ENCODE measurements around the gene SPNS2. TPM values are rescaled to one million over a fixed set of nuclear protein-coding genes. Genes with fewer than 3 reads are reported as not detected.
A peak's percentile ranks its signal among the peaks of the same experiment; 100 is the strongest.

The SPNS2 gene
- total and polyA plus RNA-seq, 10 of the 15 experiments (the other 5 are each of a cell fraction or from before 2014, with no cell fraction given) = 0.04 to 1.1 (median 0.23) TPM; not detected in 2

- ChIA-PET RAD21 (ENCODE audit: unreplicated experiment) (no interaction called here), POLR2A (interaction anchor here (1.9 kb wide), 1 partner anchor 9 kb away, joined by 4 read pairs; no protein-coding TSS in a partner anchor), SMC1A (ENCODE audit: uncharacterized antibody, unreplicated experiment) (interaction anchor here (0.8 to 1.8 kb wide), 2 partner anchors 10 to 98 kb away, joined by 3 read pairs; no protein-coding TSS in a partner anchor), CTCF (interaction anchor here (0.8 to 1.3 kb wide), 2 partner anchors 47 to 272 kb away, joined by 3 read pairs; no protein-coding TSS in a partner anchor)
- H3K36me3 ChIP-seq (ENCODE audit: control insufficient read depth in 2 of 2, insufficient read depth in 2 of 2, low read length in 1 of 2) = no peaks in the 10 kb centered on the region
- peak; percentile 52 for ATAC-seq
- no peak for FAIRE-seq
- H3K79me2 ChIP-seq (ENCODE audit: control insufficient read depth, insufficient read depth, low read length) = no peaks in the 10 kb centered on the region
- H3K9ac ChIP-seq (ENCODE audit: control insufficient read depth, insufficient read depth, low read length) = no peak overlapping the region
- peaks cover 14% of the 10 kb centered on the region for H3K4me1 ChIP-seq (ENCODE audit: control insufficient read depth, insufficient read depth, low read length)
- H3K27ac ChIP-seq (ENCODE audit: control insufficient read depth, insufficient read depth) = no peak overlapping the region
- in situ Hi-C loops (cut with MboI) = no loop called here
- H3K9me3 ChIP-seq (replicated peaks; ENCODE audit: control insufficient read depth, insufficient read depth, low read length) = no peaks in the 10 kb centered on the region; the same call in 2 of the 3 replicates
- DNase-seq (ENCODE audit: low read depth, low spot score) = no peak
- no peaks in the 10 kb centered on the region for H3K27me3 ChIP-seq (replicated peaks in 1 of 2; ENCODE audit: control insufficient read depth in 2 of 2, insufficient read depth in 2 of 2, low read length in 1 of 2)
- H3K4me2 ChIP-seq (ENCODE audit: control insufficient read depth, insufficient read depth) = peak overlapping the region; percentile 86
- no peak overlapping the region; the same call in 1 of the 2 replicates for H3K4me3 ChIP-seq
- intact Hi-C loops (cut with micrococcal nuclease; ENCODE audit: unreplicated experiment) = no loop called here
- 0% methylated on average over 10 of the region's 10 CpGs for WGBS (ENCODE audit: insufficient coverage, insufficient replicate concordance, low lambda C conversion rate, missing lambda C conversion rate)
- no peaks in the 10 kb centered on the region for H4K20me1 ChIP-seq (ENCODE audit: control insufficient read depth, insufficient read depth)
- no TSS peak for BruUV-seq (replicated peaks)
- peak overlapping the region; percentile 45 for H2AFZ ChIP-seq (ENCODE audit: control insufficient read depth, low read depth, low read length)
- TF ChIP-seq ESRRA (IDR thresholded peaks at IDR 0.05; ENCODE audit: low read length) = no peak
- no peak for TF ChIP-seq SPI1 (IDR thresholded peaks at IDR 0.05; ENCODE audit: borderline replicate concordance, insufficient read depth, low read depth, low read length)
- no peak for TF ChIP-seq TARDBP (IDR thresholded peaks at IDR 0.05; ENCODE audit: borderline replicate concordance)
- TF ChIP-seq SRF (IDR thresholded peaks at IDR 0.05; ENCODE audit: low read depth in 2 of 2, low read length in 2 of 2) = no peak
- TF ChIP-seq CUX1 (IDR thresholded peaks at IDR 0.05; ENCODE audit: insufficient replicate concordance, low read depth, low read length) = no peak
- no peak for TF ChIP-seq PRDM15 (CRISPR knock-in tag; IDR thresholded peaks at IDR 0.05)
- no peak for TF ChIP-seq POU2F2 (IDR thresholded peaks at IDR 0.05; ENCODE audit: borderline replicate concordance, low read depth, low read length)
- no peak for TF ChIP-seq KDM1A (IDR thresholded peaks at IDR 0.05; ENCODE audit: borderline replicate concordance)
- no peak for TF ChIP-seq TCF12 (IDR thresholded peaks at IDR 0.05; ENCODE audit: low read depth, low read length)
- no peak for TF ChIP-seq HCFC1 (IDR thresholded peaks at IDR 0.05; ENCODE audit: low read length)
- TF ChIP-seq MXI1 (IDR thresholded peaks at IDR 0.05; ENCODE audit: low read depth, low read length) = no peak
- TF ChIP-seq MEF2B (IDR thresholded peaks at IDR 0.05; ENCODE audit: partially characterized antibody, poor library complexity, severe bottlenecking) = no peak
- no peak for TF ChIP-seq KAT2A (conservative IDR thresholded peaks at IDR 0.05; ENCODE audit: control insufficient read depth, low read depth, low read length)
- TF ChIP-seq CREB1 (IDR thresholded peaks at IDR 0.05; ENCODE audit: low read depth) = no peak
- TF ChIP-seq ZSCAN29 (IDR thresholded peaks at IDR 0.05) = no peak
- TF ChIP-seq CEBPB (IDR thresholded peaks at IDR 0.05; ENCODE audit: borderline replicate concordance in 1 of 2, low read depth in 2 of 2, low read length in 2 of 2) = no peak
Observed at GRCh38 chr17:4518901-4519300, 20.2 kb downstream of the SPNS2 start.
